CMK (cell line): ENCODE results near the gene CAPN1.
"Not testable (repeated sequence)": the region's sequence is repeated elsewhere in the genome, so short reads cannot be mapped to it uniquely, and the experiment has no call there.

Experiments used
- DNase-seq: peaks from one replicate; pipeline ENCODE4 v3.0.0-alpha.2; 2010; ENCODE audit warnings: low read depth

Gene CAPN1

DNA sequence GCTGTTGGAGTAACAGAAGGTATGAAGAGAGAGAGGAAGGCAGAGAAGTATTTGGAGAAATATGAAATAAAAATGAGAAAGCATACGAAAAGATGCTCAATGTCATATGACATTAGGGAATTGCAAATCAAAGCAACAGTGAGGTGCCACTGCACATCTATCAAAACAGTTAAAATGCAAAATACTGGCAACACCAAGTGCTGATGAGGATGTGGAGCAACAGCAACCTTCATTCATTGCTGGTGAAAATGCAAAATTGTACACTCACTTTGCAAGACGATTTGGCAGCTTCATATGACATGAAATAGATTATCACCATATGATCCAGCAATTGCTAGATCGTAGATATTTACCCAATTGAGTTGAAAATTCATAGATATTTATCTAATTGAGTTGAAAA is 21.1 kb upstream of the CAPN1 start:
- no peak for DNase-seq

- DNase-seq = no peak
Observed at GRCh38 chr11:65163684-65164083, 18.0 kb upstream of the CAPN1 start.

DNA sequence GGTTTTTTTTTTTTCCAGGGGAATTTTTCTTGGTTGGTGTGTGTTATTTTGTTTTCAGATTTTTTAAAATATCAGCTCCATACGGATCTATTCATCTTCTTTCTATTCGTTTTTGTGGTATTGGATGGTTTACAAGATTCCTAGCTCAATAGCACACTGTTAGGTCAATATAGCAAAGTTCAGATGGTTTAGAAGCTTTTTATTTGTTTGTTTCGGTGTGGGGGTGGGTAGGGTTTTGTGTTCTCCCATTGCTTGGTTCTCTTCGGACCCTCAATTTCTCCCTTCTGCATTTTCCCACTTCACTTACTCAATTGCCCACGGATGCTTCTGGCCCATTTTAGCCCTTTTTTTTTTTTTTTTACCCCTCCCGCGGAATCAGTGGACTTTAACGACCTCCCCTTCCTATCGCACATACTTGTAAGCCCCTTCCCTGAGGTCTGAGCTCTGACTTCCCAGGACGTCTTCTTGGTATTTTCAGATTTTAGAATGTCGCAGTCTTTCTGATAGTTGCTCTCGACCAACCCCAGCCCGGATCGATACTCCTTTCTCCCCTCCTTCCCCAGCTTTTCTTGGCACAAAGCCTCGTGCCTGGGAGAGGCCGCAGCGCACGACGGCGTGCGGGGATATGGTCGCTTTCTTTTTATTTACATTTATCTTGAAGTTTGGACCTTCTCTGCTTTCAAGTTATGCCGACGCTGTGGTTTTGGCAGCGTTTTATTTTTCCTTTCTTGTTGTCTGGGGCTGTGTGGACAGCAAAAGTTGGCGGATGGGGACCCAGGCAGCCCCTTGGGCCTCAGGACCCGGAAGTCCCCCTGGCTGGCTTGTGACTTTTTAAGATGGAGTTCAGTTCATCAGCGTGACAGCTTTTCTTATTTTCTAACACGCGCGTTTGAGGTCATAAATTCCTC is 16.1 kb upstream of the CAPN1 start:
- no peak for DNase-seq

DNA sequence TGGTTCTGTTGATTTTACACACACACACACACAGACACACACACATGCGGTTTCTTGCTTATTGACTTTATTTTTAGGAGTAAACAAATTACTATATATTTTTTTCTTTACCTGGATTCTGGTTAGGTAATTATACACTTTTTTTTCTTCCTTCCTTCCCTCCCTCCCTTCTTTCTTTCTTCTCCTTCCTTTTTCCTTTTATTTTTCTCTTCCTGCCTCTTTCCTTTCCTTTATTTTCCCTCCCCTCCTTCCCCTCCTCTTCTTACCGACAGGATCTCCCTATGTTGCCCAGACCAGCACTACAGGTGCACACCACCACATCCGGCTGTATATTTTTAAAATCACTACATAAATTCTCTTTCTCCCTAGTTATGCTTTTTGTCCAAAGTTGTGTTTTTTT is 14.8 kb upstream of the CAPN1 start:
- DNase-seq = no peak

- no peak for DNase-seq
Observed at GRCh38 chr11:65167656-65168055, 14.1 kb upstream of the CAPN1 start.

DNA sequence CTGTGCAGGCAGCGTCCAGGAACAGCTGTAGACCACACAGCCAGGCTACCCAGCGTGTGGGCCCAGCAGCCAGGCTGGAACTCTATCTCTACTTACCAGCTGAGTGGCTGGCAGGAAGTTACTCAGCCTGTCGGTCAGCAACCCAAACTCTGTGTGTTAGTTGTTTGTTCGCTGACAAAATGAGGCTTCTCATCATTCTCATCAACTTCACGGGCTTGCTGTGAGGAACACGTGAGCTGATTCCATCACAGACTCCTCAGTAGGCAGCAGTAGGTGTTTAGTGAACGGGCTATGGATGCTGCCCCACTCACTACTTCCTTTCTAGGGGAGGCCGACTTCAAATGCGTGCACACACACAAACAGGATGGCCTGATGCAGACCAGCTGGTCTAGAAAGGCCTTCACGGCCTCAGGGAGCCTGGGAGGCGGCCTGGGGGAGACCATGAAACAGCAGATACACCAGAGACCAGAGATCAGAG is 12.5 kb upstream of the CAPN1 start:
- peak; percentile 69 for DNase-seq

DNA sequence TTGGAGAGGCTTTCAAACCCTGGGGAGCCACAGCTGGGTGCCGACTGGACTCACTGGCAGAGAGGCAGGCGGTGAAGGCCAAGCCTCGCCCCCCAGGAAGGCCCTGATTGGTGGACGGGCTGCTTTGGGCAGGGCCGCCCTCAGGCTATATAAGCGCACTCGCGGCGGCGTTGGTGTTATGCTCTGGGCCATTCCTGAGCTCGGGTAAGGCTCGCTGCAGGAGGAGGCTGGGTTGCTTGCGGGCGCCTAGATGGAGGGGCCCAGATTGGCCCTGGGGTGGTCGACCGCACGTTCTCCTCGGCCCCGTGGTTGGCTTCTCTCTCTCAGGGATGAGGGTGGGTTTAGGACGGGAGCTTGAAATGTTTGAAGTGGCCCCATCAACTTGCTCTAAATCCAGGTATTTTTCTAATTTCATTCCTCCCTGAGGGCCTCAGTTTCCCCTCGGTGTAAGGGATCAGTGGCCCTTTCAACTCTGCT is 11.6 kb upstream of the CAPN1 start, which contains the start of gene SPDYC:
SPDYC (plus strand) TSS at position 176 of the 477 bp plus-strand sequence. CDS start 1,125 bp downstream, outside the sequence.
- DNase-seq = peak; percentile 64

DNA sequence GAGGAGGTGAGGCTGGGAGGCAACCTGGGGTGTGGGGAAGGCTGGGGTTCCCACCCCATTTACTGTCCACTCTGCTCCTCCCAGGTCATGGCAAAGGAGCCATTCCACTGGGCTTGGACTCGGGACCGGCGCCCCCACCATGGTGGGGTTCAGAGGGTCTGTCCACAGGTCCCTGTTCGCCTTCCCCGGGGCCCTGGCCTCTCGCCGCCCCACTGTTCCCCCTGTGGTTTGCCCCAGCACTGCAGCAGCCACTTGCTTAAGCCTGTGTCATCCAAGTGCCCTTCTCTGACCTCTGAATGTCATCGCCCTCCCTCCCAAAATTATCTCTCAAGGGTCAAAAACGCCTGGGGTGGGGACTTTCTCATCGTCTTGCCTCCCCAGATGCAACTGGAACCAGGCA is 9.1 kb upstream of the CAPN1 start:
- DNase-seq = no peak

- not testable (repeated sequence) for DNase-seq
Observed at GRCh38 chr11:65174571-65175010, 7.1 kb upstream of the CAPN1 start.

DNA sequence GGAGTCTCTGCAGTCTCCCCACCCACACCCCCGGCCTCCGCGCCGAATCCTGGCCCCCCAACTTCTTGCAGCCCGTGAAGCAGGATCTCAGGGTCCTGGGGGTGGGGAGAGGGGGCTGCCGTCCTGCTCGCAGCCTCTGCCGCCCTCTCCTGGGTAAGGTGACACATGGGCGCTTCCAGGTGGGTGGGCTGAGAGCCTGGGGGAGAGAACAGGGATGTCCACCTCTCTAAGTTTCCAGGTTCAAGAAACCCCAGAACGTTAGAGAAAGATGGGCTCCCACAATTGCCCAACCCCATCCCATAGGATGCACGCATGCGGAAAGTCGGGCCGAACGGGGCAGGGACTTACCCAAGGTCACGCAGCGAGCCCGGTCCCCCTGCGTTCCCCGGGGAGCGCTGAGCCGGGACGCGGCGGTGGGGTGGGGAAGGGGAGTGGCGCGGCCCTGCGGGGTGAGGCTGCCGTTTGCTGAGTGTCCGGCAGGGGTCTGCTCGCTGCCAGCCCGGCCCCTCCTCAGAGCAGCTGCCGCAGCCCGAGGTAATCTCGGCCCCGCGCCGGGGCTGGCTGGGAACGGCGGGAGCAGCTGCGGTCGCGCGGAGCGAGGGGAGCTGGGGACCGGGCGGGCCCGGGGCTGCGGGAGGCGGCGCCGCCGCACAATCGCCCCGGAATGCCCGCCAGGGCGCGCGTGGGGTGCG is 705 bp upstream of the CAPN1 start:
- DNase-seq = peak; percentile 41

GRCh38 chr11:65182258-65183170 is 786 bp downstream of the CAPN1 start:
- DNase-seq = no peak

- DNase-seq = no peak
Observed at GRCh38 chr11:65183201-65183891, 1.6 kb downstream of the CAPN1 start.

DNA sequence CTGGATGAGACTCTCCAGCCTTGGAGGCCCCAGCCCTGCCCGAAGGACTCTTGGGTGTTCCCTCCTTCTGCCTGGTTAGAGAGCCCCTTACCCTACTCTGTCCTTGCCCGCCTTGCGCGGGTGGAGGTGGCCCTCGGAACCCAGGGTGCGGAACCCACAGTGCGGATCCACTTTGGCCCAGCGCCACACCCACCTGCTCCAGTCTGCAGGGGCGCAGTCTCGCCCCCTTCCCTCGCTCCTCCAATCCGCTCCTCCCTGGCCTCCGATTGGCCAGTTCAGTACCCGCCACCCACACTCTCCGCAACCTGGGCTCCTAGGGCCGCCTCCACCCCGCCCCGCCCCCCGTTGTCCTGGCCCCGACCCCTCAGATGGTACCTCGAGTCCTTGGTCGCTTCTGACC is 2.4 kb downstream of the CAPN1 start:
- no peak for DNase-seq

DNA sequence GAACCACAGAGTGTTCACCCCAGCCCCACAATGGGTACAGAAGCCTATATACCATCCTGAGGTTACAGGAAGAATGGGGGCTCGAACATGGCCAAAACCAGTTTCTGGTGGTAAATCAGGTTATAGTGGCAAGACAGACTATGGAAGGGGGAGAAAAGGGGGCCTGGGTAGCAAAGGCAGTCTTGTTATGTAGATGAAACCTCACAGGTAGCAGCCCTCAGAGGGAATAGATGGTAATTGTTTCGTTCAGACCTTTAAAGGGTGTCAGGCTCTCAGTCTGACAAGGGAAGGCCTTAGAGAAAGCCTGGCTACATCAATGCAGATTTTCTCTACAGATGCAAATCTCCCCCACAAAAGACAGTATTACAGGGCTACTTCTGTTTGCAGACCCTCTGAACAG is 3.4 kb downstream of the CAPN1 start:
- no peak for DNase-seq

DNA sequence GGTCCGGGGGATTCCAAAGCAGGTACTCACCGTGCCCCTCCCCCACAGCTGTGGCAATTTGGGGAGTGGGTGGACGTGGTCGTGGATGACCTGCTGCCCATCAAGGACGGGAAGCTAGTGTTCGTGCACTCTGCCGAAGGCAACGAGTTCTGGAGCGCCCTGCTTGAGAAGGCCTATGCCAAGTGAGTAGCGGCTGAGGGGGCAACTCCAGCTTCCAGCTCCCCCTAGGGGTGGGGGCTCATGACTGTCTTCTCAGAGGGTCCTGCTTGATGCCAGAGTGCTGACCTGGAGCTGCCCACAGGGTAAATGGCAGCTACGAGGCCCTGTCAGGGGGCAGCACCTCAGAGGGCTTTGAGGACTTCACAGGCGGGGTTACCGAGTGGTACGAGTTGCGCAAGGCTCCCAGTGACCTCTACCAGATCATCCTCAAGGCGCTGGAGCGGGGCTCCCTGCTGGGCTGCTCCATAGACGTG is 4.2 kb downstream of the CAPN1 start:
- no peak for DNase-seq

GRCh38 chr11:65186701-65187100 is 5.0 kb downstream of the CAPN1 start:
- no peak for DNase-seq

DNA sequence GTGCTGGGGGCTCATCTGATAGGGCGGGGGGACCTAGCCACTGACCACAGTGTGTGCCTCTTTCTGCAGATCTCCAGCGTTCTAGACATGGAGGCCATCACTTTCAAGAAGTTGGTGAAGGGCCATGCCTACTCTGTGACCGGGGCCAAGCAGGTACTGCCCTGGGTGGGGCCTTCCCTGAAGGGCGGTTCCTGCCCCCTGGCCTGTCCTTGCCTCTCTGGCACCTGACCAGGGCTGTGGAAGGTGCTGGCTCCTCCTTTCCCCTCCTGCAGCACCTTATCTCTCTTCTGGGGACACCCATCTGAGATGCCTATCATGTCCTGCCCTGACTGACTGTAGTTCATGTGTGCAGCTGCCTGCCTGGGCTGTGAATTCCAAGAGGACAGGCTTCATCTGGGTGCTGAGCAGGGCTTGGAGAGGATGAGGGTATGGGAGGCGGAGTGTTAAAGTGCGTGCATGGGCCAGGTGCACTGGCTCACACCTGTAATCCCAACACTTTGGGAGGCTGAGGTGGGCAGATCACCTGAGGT is 5.5 kb downstream of the CAPN1 start:
- no peak for DNase-seq

DNA sequence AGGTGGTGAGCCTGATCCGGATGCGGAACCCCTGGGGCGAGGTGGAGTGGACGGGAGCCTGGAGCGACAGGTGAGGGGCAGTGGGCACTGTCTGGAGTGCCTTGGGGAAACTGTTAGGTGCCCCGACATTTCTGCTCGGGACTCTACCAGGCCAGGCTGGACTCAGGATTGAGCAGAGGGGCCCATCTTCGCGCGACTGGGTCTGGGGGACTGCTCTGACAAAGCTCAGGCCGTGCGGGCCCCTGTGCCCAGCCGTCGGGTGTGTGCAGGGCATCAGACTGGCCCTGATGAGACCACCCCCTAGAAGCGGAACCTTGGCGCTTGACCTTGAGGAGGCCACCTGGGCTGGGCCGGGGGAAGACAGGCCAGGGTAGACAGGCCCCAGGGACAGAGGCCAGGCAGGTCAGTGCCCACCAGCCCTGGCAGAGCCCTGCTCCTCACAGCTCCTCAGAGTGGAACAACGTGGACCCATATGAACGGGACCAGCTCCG is 6.3 kb downstream of the CAPN1 start:
- DNase-seq = no peak

DNA sequence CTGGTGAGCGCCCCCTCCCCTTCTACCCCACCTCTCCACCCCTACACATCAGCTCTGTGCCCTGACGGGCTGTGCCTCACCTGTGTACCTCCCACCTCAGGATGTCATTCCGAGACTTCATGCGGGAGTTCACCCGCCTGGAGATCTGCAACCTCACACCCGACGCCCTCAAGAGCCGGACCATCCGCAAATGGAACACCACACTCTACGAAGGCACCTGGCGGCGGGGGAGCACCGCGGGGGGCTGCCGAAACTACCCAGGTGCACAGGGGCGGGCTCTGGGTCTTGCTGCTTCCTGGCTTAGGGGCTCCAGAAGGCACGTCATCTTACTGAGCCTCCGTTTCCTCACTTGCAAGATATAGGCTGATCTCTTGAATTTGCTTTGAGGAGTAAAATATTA is 6.8 kb downstream of the CAPN1 start:
- DNase-seq = no peak

DNA sequence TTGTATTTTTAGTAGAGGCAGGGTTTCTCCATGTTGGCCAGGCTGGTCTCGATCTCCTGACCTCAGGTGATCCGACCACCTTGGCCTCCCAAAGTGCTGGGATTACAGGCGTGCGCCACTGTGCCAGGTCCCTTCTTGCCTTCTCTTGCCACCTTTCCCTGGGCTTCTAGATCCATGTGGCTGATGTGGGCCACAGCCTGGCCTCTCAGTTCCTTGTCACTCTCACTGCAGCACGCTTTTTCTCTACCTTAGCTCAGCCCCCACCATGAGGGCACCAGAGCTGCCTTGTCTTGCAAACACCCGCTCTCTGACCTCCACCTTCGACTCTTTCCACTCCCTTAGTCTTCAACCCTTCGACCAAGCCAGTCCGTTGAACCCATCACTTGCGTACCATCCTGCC is 7.5 kb downstream of the CAPN1 start:
- no peak for DNase-seq

DNA sequence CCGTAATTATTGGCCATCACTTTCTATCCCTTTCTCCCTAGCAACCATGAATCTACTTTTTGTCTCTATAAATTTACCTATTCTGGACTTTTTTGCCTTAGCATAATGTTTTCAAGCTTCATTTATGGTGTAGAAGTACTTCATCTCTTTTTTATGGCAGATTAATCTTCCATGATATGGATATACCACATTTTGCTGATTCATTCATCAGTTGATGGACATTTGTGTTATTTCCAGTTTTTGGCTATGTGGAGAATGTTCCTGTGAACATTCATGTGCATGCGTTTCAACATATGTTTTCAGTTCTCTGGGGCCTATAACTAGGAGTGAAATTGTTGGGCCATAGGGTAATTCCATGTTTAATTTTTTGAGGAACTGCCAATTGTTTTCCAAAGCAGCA is 12.8 kb downstream of the CAPN1 start:
- DNase-seq = no peak
